Tibial nerve (tissue), 4 donors: ENCODE results near the gene SYTL3. TPM values are rescaled to one million over a fixed set of nuclear protein-coding genes. Genes with fewer than 3 reads are reported as not detected.

ENCODE experiments used
- DNase-seq, 2 donors: peaks; one replicate each; pipeline ENCODE4 v3.0.0-alpha.2; 2019; ENCODE audit warnings: low spot score in 2 of 2
- H3K27ac ChIP-seq, 4 donors: fragments of 200-600 bp; sonication (generic) in 3 of 4; one replicate each; pipeline ENCODE4 v1.5.1; 2017 to 2019; ENCODE audit warnings: mild to moderate bottlenecking in 1 of 4
- H3K27me3 ChIP-seq, 2 donors: fragments of 200-600 bp; sonication (generic) in 1 of 2; one replicate each; pipeline versions ENCODE4 v1.5.1 to v1.6.0; 2017 to 2019
- H3K36me3 ChIP-seq, 3 donors: fragments of 200-600 bp; sonication (generic); one replicate each; pipeline ENCODE4 v1.5.1; 2018 to 2019
- H3K4me1 ChIP-seq, 4 donors: fragments of 200-600 bp; sonication (generic) in 3 of 4; one replicate each; pipeline ENCODE4 v1.5.1; 2017 to 2019
- H3K4me3 ChIP-seq, 4 donors: fragments of 200-600 bp; sonication (generic) in 3 of 4; one replicate each; pipeline ENCODE4 v1.5.1; 2017 to 2019; ENCODE audit warnings: mild to moderate bottlenecking in 1 of 4, moderate library complexity in 1 of 4
- H3K9me3 ChIP-seq, 4 donors: fragments of 200-600 bp; sonication (generic) in 3 of 4; one replicate each; pipeline ENCODE4 v1.5.1; 2017 to 2019
- EP300 ChIP-seq, 2 donors: sonication (generic); formaldehyde crosslinking; IDR thresholded peaks; one replicate each; pipeline ENCODE4 v1.6.1; 2017; ENCODE audit warnings: antibody characterized with exemption in 2 of 2, mild to moderate bottlenecking in 1 of 2
- POLR2A ChIP-seq, 2 donors: fragments of 450-650 bp; IDR thresholded peaks; one replicate each; pipeline ENCODE4 v1.6.1; 2017; ENCODE audit warnings: antibody characterized with exemption in 2 of 2, mild to moderate bottlenecking in 2 of 2, moderate library complexity in 2 of 2
- WGBS, 2 donors: methylation state at CpG; one replicate each; pipeline ENCODE4 v1.1.5; 2018; 5-methylcytosine and 5-hydroxymethylcytosine counted together
- total RNA-seq, 4 donors: library from RNA; depleted of rRNA; stranded (reverse); fragments of >200 nt; gene quantifications; one replicate each; pipeline ENCODE4 v1.1.0, GENCODE V29; 2016
- TF ChIP-seq, protein P1 (sequence below), 5 experiments: fragments of 200-600 bp in 3 of 5; fragments of 450-650 bp in 2 of 5; sonication (generic) in 3 of 5; IDR thresholded peaks; one replicate each; pipeline ENCODE4 v1.5.1; 2016 to 2019; ENCODE audit warnings: antibody characterized with exemption in 5 of 5, mild to moderate bottlenecking in 3 of 5, moderate library complexity in 2 of 5

SYTL3 gene
- total RNA-seq, 4 donors from 2014 or later, result 1.3 to 6.7 (median 3.6) TPM

DNA sequence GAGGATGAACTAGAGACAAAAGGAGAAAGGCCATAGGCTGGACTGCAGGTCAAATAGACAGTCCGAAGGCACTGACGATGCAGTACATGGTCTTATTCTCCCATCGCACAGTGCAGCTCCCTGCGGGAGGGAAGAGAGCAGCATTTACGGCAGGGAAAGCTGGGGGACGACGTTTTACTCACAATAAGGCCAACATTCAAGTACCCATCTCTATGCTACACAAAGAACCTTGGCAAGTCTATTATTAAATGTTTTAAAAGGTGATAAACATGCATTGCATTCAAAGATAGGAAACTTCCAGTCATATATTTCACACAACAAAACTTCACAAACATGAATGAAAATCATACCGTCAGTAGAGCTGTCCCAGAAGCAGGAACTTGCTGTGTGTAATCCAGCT lies 13.1 kb upstream of the SYTL3 start:
- Histone ChIP-seq H3K27ac (no peak overlapping the region), H3K27me3 (no peaks in the 10 kb centered on the region), H3K9me3 (no peaks in the 10 kb centered on the region), H3K4me1 (peaks cover 0 to 19% (median 3%) of the 10 kb centered on the region in 4 donors), H3K36me3 (peaks cover 0 to 68% (median 30%) of the 10 kb centered on the region in 3 donors), H3K4me3 (no peak overlapping the region)
- DNase-seq, result no peak
- TF ChIP-seq EP300 (IDR thresholded peaks at IDR 0.05) (no peak), POLR2A (IDR thresholded peaks at IDR 0.05) (no peak)
- TF ChIP-seq, protein P1, sequence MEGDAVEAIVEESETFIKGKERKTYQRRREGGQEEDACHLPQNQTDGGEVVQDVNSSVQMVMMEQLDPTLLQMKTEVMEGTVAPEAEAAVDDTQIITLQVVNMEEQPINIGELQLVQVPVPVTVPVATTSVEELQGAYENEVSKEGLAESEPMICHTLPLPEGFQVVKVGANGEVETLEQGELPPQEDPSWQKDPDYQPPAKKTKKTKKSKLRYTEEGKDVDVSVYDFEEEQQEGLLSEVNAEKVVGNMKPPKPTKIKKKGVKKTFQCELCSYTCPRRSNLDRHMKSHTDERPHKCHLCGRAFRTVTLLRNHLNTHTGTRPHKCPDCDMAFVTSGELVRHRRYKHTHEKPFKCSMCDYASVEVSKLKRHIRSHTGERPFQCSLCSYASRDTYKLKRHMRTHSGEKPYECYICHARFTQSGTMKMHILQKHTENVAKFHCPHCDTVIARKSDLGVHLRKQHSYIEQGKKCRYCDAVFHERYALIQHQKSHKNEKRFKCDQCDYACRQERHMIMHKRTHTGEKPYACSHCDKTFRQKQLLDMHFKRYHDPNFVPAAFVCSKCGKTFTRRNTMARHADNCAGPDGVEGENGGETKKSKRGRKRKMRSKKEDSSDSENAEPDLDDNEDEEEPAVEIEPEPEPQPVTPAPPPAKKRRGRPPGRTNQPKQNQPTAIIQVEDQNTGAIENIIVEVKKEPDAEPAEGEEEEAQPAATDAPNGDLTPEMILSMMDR (IDR thresholded peaks at IDR 0.05), result no peak
- 86% methylated on average over 8 of the region's 8 CpGs for WGBS, 2 donors

DNA sequence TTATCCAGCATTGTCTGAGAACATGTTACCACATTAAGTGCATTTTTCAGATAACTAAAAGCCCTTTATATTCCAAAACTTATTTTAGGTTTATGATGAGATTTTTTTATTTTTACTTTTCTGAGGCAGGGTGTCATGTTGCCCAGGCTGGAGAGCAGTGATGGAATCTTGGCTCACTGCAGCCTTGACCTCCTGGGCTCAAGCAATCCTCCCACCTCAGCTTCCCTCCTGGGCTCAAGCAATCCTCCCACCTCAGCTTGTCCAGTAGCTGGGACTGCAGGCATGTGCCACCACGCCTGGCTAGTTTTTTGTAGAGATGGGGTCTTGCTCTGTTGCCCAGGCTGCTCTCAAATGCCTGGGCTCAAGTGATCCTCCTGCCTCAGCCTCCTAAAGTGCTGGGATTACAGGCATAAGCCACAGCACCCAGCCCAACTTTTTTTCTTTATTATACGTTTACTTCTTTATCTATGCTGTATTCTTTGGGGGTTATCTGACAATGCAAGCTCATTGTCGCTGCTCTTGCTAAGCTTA lies 11.5 kb upstream of the SYTL3 start:
- H3K36me3 ChIP-seq, result peaks cover 0 to 55% (median 25%) of the 10 kb centered on the region in 3 donors
- no peak overlapping the region for H3K27ac ChIP-seq
- DNase-seq, result no peak
- WGBS, 2 donors, result 77 to 85% methylated on average over 3 of the region's 3 CpGs
- no peak overlapping the region for H3K4me3 ChIP-seq
- no peak for TF ChIP-seq EP300 (IDR thresholded peaks at IDR 0.05)
- TF ChIP-seq, protein P1 (IDR thresholded peaks at IDR 0.05), result no peak
- TF ChIP-seq POLR2A (IDR thresholded peaks at IDR 0.05), result no peak
- H3K27me3 ChIP-seq, result no peaks in the 10 kb centered on the region
- no peaks in the 10 kb centered on the region for H3K9me3 ChIP-seq
- peaks cover 0 to 29% (median 14%) of the 10 kb centered on the region in 4 donors for H3K4me1 ChIP-seq

DNA sequence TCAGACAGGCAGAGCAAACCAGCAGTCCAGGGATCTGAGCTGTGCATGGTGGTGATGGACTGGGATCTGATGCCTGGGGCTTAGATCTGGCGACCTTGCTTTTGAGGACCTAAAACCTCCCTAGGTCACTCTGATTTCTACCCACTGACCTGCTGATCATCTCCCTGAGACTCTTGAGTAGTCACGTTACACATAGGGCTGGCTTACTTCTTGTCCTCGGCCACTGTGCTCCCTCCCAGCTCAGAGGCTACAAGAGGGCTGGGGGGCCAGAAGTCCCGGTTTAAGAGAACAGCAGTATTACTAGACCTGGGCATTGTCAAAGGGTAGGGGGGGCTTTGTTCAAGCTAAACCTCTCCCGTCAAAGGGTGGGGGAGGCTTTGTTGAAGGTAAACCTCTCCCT lies 10.8 kb upstream of the SYTL3 start:
- no peak for DNase-seq
- no peak overlapping the region for H3K27ac ChIP-seq
- H3K4me1 ChIP-seq, result peaks cover 0 to 34% (median 18%) of the 10 kb centered on the region in 4 donors
- H3K9me3 ChIP-seq, result no peaks in the 10 kb centered on the region
- no peaks in the 10 kb centered on the region for H3K27me3 ChIP-seq
- WGBS, 2 donors, result 84 to 85% methylated on average over 5 of the region's 5 CpGs
- TF ChIP-seq EP300 (IDR thresholded peaks at IDR 0.05) (no peak), POLR2A (IDR thresholded peaks at IDR 0.05) (no peak)
- TF ChIP-seq, protein P1 (IDR thresholded peaks at IDR 0.05), result no peak
- peaks cover 0 to 50% (median 24%) of the 10 kb centered on the region in 3 donors for H3K36me3 ChIP-seq
- no peak overlapping the region for H3K4me3 ChIP-seq

DNA sequence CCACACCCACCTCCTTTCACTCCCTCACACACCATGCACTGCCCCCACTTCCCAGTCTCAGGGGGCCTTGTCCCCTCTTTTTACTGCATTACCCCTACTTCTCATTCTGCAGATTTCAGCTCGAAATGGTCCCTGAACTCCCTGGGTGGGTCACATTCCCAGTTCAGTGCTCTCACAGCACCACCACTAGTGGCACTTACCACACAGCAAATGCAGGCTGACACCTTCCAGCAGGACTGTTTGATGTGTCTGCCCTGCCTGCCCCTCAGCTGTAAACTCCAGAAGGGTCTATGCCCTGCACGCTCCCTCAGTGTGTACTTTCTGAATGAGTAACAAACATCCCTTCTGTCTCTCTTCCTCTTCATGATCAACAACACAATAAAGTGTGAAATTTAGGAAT lies 9.3 kb upstream of the SYTL3 start:
- peaks cover 0 to 34% (median 20%) of the 10 kb centered on the region in 4 donors for H3K4me1 ChIP-seq
- no peak for DNase-seq

DNA sequence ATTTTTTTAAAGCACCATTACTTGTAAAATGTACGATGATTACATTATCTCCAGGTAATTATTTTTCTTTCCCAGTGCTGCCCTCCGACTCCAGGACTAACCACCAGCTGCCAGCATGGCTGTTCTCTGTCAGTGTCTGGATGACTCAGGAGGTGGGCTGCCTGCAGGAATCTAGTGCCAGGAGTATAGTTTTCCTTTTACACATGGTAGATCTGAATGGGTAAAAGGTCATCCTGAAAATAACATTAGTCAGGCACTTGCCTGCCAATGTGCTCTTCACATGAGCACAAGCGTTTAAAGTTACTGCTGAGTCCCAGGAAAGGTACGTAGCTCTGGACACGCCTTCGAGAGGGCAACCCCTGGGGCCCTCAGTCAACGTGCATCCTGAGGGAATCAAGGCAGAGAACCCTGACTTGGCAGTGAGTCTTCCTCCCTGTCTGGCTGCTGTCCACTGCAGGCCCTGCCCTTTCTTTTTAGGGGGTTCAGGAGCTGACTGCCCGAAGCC lies 7.7 kb upstream of the SYTL3 start:
- H3K9me3 ChIP-seq, result no peaks in the 10 kb centered on the region
- TF ChIP-seq POLR2A (IDR thresholded peaks at IDR 0.05) (no peak), EP300 (IDR thresholded peaks at IDR 0.05) (no peak)
- TF ChIP-seq, protein P1 (IDR thresholded peaks at IDR 0.05), result no peak
- 60 to 85% methylated on average over 8 of the region's 8 CpGs for WGBS, 2 donors
- peaks cover 0 to 21% (median 14%) of the 10 kb centered on the region in 3 donors for H3K36me3 ChIP-seq
- H3K27me3 ChIP-seq, result no peaks in the 10 kb centered on the region
- H3K4me3 ChIP-seq, result no peak overlapping the region
- H3K4me1 ChIP-seq, result peaks cover 0 to 34% (median 20%) of the 10 kb centered on the region in 4 donors
- peak overlapping the region in 1 of 4 donors; percentile 1 for H3K27ac ChIP-seq
- DNase-seq, result no peak

More for the DNA sequence above, 9.3 kb upstream of the SYTL3 start:
- H3K36me3 ChIP-seq, result peaks cover 0 to 35% (median 20%) of the 10 kb centered on the region in 3 donors
- H3K9me3 ChIP-seq, result no peaks in the 10 kb centered on the region
- TF ChIP-seq, protein P1 (IDR thresholded peaks at IDR 0.05), result no peak
- no peak for TF ChIP-seq POLR2A (IDR thresholded peaks at IDR 0.05)
- TF ChIP-seq EP300 (IDR thresholded peaks at IDR 0.05), result no peak
- H3K27ac ChIP-seq, result no peak overlapping the region
- H3K4me3 ChIP-seq, result no peak overlapping the region
- no peaks in the 10 kb centered on the region for H3K27me3 ChIP-seq
- WGBS, 2 donors, result 75% methylated on average over 2 of the region's 2 CpGs
